C4-2B (cell line): ENCODE results near the gene AP4E1.

ENCODE experiments used
- CTCF ChIP-seq: fragments of 450-650 bp; conservative IDR thresholded peaks from 2 replicates; pipeline ENCODE4 v1.5.1; 2017; ENCODE audit warnings: mild to moderate bottlenecking
- ZFX ChIP-seq: fragments of 450-650 bp; IDR thresholded peaks from 2 replicates; pipeline ENCODE4 v1.6.1; 2017

- TF ChIP-seq CTCF = no peak
- no peak for TF ChIP-seq ZFX
These were observed 108.1 kb downstream of the AP4E1 start for GRCh38 chr15:51016615-51017014.
